Uterus (tissue), 4 donors: ENCODE data around the gene PLPPR5. TPM values are rescaled to one million over a fixed set of nuclear protein-coding genes. Genes with fewer than 3 reads are reported as not detected.

ENCODE experiments used
- DNase-seq, 2 donors: peaks; one replicate each; pipeline ENCODE4 v3.0.0-alpha.2; 2019 to 2020
- H3K27ac ChIP-seq, 2 donors: fragments of 200-600 bp; sonication (generic); 1 replicate in 1 of 2; 2 replicates in 1 of 2; pipeline ENCODE4 v1.5.1; 2016 to 2018
- H3K27me3 ChIP-seq, 2 donors: fragments of 200-600 bp; sonication (generic); one replicate each; pipeline ENCODE4 v1.5.1; 2018 to 2019; ENCODE audit warnings: control low read depth in 1 of 2
- H3K36me3 ChIP-seq, 2 donors: fragments of 200-600 bp; sonication (generic); one replicate each; pipeline ENCODE4 v1.5.1; 2019; ENCODE audit warnings: control low read depth in 1 of 2
- H3K4me1 ChIP-seq, 2 donors: fragments of 200-600 bp; sonication (generic); one replicate each; pipeline ENCODE4 v1.5.1; 2018 to 2019; ENCODE audit warnings: control low read depth in 1 of 2
- H3K4me3 ChIP-seq, 2 donors: fragments of 200-600 bp; sonication (generic); 1 replicate in 1 of 2; 2 replicates in 1 of 2; pipeline ENCODE4 v1.5.1; 2018 to 2019; ENCODE audit warnings: mild to moderate bottlenecking in 1 of 2
- H3K9me3 ChIP-seq, 2 donors: fragments of 200-600 bp; sonication (generic); one replicate each; pipeline ENCODE4 v1.5.1; 2019; ENCODE audit warnings: control low read depth in 1 of 2
- CTCF ChIP-seq, 4 experiments: fragments of 200-600 bp in 2 of 4; fragments of 450-650 bp in 2 of 4; sonication (generic) in 2 of 4; IDR thresholded peaks; one replicate each; pipeline ENCODE4 v1.5.1; 2016 to 2019; ENCODE audit warnings: antibody characterized with exemption in 4 of 4, mild to moderate bottlenecking in 2 of 4, moderate library complexity in 1 of 4
- POLR2A ChIP-seq, 2 donors: fragments of 450-650 bp; IDR thresholded peaks; one replicate each; pipeline ENCODE4 v1.6.1; 2016; ENCODE audit warnings: antibody characterized with exemption in 2 of 2, mild to moderate bottlenecking in 1 of 2, moderate library complexity in 1 of 2
- intact Hi-C: fragments of 100-400 bp; cut with DNase I; formaldehyde crosslinking; loops from one replicate; pipeline ENCODE4 v1.15.1; 2023; ENCODE audit warnings: low total_unique reads
- total RNA-seq, 4 donors: library from RNA; depleted of rRNA in 3 of 4; stranded (reverse); fragments of >200 nt in 3 of 4; gene quantifications; one replicate each; pipeline versions ENCODE4 v1.1.0 to v1.2.4, GENCODE V29; 2014 to 2023
- donor health status: DM: yes; HTN: yes; CAD: no.

The PLPPR5 gene
- total RNA-seq, 4 donors from 2014 or later, result 0.76 TPM; not detected in 3

GRCh38 chr1:99003581-99004253, 944 bp downstream of the PLPPR5 start:
- no peak for DNase-seq
- intact Hi-C loops, result no loop called here
- Histone ChIP-seq H3K36me3 (no peaks in the 10 kb centered on the region), H3K4me3 (no peak overlapping the region), H3K9me3 (no peaks in the 10 kb centered on the region), H3K27ac (no peak overlapping the region), H3K4me1 (peaks cover 0 to 13% of the 10 kb centered on the region in 2 donors), H3K27me3 (peaks cover 0 to 26% of the 10 kb centered on the region in 2 donors)
- no peak for TF ChIP-seq CTCF (IDR thresholded peaks at IDR 0.05)
- no peak for TF ChIP-seq POLR2A (IDR thresholded peaks at IDR 0.05)

GRCh38 chr1:98992844-98993243, 11.8 kb downstream of the PLPPR5 start:
- Histone ChIP-seq H3K9me3 (no peaks in the 10 kb centered on the region), H3K4me1 (no peaks in the 10 kb centered on the region), H3K27ac (no peak overlapping the region), H3K4me3 (no peak overlapping the region), H3K36me3 (no peaks in the 10 kb centered on the region), H3K27me3 (peaks cover 0 to 3% of the 10 kb centered on the region in 2 donors)
- TF ChIP-seq CTCF (IDR thresholded peaks at IDR 0.05) (no peak), POLR2A (IDR thresholded peaks at IDR 0.05) (no peak)
- DNase-seq, result no peak
- intact Hi-C loops, result no loop called here

GRCh38 chr1:98991127-98992012, 13.3 kb downstream of the PLPPR5 start:
- Histone ChIP-seq H3K27ac (no peak overlapping the region), H3K9me3 (no peaks in the 10 kb centered on the region), H3K27me3 (peaks cover 0 to 3% of the 10 kb centered on the region in 2 donors), H3K4me3 (no peak overlapping the region), H3K36me3 (no peaks in the 10 kb centered on the region), H3K4me1 (no peaks in the 10 kb centered on the region)
- DNase-seq, result no peak
- TF ChIP-seq POLR2A (IDR thresholded peaks at IDR 0.05), result no peak
- TF ChIP-seq CTCF (IDR thresholded peaks at IDR 0.05), result no peak
- intact Hi-C loops, result no loop called here

GRCh38 chr1:98989556-98989907, 15.1 kb downstream of the PLPPR5 start:
- intact Hi-C loops, result no loop called here
- no peak for DNase-seq
- no peaks in the 10 kb centered on the region for H3K36me3 ChIP-seq
- H3K4me3 ChIP-seq, result no peak overlapping the region
- no peaks in the 10 kb centered on the region for H3K4me1 ChIP-seq
- no peaks in the 10 kb centered on the region for H3K9me3 ChIP-seq
- H3K27me3 ChIP-seq, result no peaks in the 10 kb centered on the region
- no peak overlapping the region for H3K27ac ChIP-seq
- TF ChIP-seq CTCF (IDR thresholded peaks at IDR 0.05) (no peak), POLR2A (IDR thresholded peaks at IDR 0.05) (no peak)

GRCh38 chr1:98988904-98989555, 15.6 kb downstream of the PLPPR5 start:
- TF ChIP-seq CTCF (IDR thresholded peaks at IDR 0.05), result no peak
- no peak for TF ChIP-seq POLR2A (IDR thresholded peaks at IDR 0.05)
- Histone ChIP-seq H3K27me3 (no peaks in the 10 kb centered on the region), H3K4me3 (no peak overlapping the region), H3K9me3 (no peaks in the 10 kb centered on the region), H3K27ac (no peak overlapping the region), H3K36me3 (no peaks in the 10 kb centered on the region), H3K4me1 (no peaks in the 10 kb centered on the region)
- no peak for DNase-seq
- intact Hi-C loops, result no loop called here
